ENCODE results near the gene TGFB3.
A peak's percentile ranks its signal among the peaks of the same experiment; 100 is the strongest.
"Not testable (repeated sequence)": the region's sequence is repeated elsewhere in the genome, so short reads cannot be mapped to it uniquely, and the experiment has no call there.

Gene TGFB3

DNA sequence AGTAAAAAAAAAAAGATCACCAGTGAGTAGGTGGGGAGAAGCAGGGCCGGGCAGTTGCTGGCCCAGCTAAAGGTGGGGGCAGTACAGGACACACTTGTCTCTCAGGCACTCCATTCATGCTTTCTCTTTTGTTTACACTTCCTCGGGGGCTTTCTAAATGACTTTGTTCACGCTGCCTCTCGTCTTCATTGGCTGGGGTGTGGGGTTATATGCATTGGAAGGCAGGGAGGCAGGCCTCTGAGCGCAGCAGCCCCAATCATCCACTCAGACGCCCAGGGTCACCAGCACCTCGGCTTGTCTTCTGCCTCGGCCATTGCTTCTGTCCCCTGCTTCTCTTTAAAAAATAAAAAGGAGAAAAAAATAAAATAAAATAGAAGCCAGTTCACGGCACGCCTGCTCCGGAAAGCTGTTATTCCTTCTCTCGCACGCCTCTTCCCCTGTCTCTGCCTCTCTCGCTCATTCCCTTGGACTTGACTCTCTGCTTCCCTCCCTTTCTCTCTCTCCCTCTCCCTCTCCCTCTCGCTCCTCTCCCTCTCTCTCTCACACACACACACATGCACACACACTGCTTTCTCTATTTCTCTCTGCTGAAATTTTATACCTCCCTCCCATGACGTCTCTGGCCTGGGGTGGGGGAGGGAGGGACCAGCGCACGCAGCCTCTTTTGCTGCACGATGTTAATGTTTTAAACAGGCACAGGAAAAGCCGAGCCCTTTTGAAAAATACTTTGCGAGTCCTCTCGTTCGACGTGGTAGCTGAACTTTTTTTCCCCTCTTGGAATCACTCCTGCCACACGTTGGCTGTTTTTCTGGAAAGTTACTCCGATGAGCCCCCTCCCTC lies at the start of gene TGFB3:
Gene TGFB3 (minus strand): TSS at position 570 of the 840 bp plus-strand sequence. CDS start 1,102 bp downstream, outside the sequence.
- DNase-seq = peak; percentile 23 to 32

DNA sequence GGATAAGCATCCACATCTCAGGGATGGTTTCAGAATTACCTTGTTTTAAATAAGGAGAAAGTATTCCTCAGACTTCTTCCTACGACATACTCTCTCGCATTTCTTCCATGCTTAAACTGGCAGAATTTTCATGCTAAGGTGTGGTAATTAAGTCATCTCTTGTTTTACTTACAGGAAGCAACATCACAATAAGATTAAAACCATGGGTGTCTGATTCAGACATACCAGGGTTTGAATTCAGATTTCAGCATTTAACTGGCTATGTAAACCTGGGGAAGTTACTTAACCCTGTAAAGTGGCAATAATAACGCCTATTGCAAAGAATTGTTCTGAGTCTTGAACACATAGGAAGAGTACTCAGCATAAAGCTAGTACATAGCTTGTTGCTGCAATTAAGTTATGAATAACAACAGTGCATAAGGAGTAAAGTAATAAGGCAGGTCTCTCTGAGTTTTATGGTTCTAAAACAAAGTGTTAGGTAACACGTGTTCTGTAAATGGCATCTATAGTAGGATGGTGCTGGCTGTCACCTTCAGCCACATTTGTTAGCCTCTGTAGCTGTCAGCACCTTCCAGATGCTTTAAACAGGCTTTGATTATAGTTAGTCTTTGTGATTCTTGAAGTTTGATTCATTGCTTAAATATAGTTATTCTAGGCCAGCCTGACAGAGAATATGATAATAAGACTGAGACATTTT lies 42.6 kb upstream of the TGFB3 start:
- DNase-seq = no peak

GRCh38 chr14:76023757-76024156 lies 42.0 kb upstream of the TGFB3 start:
- no peak for DNase-seq

DNA sequence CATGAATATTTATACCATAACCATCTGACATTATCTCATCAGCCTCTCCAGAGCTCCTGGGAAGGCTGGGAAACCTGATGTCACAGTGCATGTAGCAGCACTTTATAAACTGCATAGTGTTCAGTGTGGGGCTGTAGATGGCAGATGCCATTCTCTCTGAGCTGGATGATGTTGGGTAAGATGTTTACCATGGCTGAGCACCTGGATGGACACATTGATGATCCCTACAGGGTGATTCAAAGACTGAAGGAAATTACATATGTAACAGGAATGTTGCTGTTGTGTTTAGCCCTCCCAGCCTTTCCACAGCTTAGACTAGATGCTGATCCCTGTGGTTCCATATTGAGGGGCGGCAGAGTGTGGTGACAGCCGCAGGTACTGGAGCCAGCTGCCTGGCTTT lies 41.2 kb upstream of the TGFB3 start:
- DNase-seq = no peak

DNA sequence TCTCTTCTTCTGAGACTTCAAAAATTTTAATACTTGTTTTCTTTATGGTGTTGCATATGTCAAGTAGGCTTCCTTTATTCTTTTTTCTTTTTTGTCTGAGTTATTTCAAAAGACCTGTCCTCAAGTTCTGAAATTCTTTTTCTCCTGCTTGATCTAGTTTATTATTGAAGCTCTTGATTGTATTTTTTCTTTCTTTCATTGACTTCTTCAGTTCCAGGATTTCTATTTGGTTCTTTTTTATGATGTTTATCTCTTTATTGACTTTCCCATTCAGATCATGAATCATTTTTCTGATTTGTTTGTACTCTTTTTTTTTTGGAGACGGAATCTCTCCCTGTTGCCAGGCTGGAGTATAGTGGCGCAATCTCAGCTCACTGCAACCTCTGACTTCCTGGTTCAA lies 37.9 kb upstream of the TGFB3 start:
- DNase-seq = no peak

GRCh38 chr14:76015668-76016067 lies 33.9 kb upstream of the TGFB3 start:
- DNase-seq = no peak

GRCh38 chr14:76015191-76015590 lies 33.4 kb upstream of the TGFB3 start:
- no peak for DNase-seq

DNA sequence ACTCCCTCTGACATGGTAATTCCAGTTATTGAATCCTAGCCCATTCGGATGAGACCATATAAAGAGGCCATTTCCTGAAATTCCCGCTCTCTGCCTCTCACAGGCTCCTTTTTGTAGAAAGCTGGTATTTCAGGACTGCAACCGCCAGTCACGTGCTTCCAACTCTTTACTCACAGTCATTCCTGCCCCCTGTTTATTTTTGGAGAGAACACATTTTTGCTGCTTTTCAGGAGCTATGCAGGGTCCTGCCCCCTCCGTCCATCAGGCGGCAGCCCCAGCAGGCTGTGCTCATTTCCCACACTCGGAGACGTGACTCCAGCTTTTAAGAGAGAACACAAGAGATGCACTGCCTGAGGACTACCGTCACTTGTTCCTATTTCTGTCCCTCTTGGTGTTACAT lies 30.6 kb upstream of the TGFB3 start:
- DNase-seq = no peak

- no peak for DNase-seq
These were observed 30.1 kb upstream of the TGFB3 start for GRCh38 chr14:76011930-76012329.

- DNase-seq = not testable (repeated sequence)
These were observed 27.8 kb upstream of the TGFB3 start for GRCh38 chr14:76009627-76010026.

DNA sequence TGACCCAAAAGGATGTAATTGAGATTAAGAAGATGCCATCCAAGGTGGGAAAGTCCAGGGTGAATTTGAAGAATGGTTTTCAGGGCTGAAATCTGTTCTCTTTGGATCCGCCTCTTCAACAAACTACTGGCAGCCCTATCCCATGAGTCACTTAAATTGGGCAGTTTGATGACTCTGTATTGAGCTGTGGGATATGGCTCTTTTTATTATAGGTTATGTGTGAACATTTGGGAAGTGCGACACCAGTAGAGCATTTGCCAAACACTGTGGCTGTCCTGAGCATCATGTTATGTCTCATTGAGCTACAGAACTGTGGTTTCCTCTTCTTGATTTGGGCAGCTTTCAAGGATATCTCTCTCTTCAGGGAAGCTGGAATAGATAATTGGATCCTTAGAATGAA lies 26.1 kb upstream of the TGFB3 start:
- DNase-seq = no peak

DNA sequence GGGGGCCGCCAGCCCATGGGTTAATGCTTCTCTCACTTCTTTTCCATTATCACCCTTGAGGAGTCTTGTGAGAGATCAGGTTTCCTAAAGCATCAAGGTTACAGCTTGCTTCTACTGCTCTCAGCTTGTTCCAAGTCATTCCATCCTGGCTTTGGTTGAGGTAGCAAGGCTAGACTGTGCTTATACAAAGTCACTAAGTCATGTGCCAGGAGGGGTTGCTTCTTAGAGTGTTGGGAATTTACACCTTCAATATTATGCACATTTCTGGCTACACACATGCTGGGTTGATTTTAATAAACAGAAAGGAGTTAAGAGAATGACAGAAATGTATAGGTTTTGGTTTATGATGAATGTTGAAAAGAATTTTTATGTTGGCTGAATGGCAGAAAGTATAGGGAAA lies 25.6 kb upstream of the TGFB3 start:
- DNase-seq = no peak

DNA sequence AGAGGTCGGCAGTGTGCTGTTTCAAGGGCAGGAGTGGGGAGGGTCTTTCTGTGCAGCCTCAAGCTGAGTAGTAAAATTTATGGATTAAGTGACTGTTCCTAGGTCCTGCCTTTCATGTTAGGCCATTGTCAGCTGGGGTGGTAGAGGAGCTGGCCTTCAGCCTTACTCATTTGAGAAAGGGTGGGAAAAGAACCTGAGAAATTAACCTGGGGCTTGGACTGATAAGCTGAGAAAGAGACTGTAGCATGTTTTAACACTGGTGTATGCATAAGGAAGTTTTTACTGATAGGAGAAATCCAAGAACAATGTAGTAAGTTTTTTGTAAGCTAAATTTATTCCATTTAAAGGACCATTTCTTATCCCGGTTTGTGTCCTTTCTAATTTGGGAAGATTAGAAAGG lies 24.5 kb upstream of the TGFB3 start:
- no peak for DNase-seq

DNA sequence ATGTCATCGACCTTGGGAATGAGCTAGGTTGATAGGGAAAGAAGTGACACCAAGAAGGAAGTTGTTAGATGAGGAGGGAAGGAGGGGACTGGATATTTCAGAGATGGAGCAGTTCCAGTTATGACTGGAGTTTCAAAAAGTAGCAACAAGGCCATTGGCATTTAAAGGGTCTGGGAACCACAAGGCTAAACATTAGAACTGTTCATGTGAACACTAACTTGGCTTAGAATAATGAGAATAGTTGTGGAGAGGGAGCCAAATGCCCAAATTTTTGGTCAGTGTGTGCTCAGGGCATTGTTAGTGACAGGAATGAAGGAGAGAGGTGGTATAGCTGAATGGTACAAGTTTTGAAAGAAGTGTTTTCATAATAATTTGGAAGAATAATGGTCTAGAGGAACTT lies 20.6 kb upstream of the TGFB3 start:
- no peak for DNase-seq

DNA sequence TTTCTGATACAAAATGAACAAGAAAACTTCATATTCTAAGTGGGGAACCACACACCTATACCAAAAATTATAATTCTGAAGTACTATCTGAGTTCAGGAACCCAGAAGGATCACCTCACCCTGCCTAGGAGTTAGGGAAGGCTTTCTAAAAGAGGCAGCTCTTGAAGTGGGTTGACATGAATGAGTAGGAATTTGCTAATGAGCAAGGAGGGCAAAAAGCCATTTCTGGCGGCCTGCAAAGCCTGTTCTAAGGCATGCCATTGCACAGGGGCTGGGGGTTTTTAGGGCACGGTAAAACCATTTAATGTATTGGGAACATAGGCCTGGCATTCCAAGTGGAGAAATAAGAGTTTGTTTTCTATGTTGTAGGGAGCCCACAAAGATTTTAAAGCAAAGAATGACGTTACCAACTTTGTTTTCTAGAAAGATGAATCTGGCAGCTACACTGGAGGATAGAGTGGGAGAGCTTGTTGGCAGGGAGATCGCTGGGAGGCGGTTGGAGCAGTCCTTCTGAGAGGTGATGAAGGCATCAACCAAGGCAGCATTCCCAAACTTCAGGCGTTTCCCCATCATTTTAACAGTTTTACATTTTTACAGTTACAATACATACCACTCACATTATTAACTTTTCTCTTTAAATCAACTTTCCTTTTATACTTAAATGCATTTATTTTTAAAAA lies 17.9 kb upstream of the TGFB3 start:
- DNase-seq = no peak

DNA sequence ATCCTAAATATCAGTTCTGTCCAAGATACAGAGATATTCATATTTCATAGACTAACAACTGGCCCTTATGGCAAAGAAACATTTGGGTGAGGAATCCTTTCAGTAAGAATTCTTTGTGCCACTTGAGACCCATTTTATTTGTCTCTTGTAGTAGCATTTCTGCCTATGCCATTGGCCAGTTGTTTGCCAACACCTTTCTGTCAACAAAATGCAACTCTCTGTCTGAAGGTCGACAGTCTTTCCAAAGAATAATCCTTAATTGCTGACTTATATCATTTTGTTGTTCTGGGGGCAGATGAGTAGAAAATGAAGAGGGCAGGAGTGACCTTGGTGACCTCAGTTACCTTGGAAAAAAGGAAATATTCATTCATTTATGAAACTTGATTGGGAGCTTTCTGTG lies 14.7 kb upstream of the TGFB3 start:
- no peak for DNase-seq

DNA sequence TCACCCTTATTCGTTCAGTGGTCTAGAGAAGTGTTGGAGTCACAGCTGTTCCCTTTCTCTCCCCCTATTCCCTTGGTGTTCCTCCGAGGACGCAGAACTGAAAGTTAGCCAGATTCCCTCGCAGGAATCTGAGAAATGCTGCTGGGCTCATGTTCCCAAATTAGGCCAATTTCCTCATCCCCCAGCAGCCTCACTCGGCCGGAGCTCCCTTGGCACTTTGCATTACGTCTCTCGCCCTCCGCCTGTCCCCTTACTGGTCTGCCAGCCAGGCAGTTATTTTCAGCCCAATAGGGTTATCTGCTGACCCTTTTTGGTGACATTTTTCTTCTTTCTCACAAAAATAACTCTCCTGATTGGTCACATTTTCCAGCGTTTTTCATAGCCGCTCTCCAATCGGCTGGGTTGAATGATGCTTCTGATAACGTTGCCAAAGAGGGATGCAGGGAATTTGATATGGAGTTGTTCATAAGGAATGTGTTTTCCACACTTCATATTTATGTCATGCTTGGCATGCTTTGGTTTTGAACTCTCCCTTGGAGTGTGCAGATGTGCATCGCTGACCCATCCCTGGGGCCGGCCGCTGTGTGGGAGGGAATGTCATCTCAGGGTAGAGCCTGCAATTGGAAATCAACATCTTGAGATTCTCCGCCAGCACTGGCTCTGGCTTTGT lies 13.7 kb upstream of the TGFB3 start:
- DNase-seq = no peak

- DNase-seq = no peak
These were observed 11.8 kb upstream of the TGFB3 start for GRCh38 chr14:75993567-75994041.

DNA sequence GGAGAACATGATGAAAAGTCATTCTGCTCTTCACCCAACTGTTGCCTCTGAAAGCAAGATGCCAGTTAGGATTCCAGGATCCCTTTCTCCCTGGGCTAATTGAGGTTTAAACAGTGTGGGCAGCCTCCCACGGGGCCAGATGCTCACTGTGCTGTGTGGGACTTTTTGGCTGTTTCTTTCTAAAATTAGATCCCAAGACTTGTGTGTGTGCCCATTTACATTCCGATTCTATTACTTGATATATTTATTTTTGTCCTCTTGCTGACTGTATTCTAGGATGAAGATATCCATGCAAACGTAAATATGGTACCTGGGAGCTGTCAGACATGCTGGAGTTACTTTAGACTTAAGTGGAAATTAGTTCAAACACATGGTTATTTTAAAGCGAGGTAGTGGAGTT lies 10.0 kb upstream of the TGFB3 start:
- DNase-seq = no peak

GRCh38 chr14:75990297-75990696 lies 8.5 kb upstream of the TGFB3 start:
- no peak for DNase-seq

DNA sequence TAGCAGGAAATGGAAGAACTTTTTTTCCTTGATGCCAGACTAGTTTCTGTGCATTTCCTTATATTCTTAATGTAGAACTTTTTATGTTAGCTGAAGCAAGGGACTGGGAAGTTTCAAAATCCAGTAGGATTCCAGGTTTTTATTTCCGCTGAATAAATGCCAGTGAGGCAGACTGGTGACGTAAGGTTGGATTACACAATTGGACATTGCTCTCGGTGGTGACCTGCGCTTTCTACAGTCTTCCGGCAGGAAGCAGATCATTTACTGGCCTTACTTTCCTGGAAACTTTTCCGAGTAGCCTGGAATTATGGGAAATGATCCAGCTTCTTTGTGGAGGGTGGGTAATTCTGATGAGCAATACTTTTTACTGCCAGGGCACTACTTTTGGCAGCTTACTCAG lies 7.3 kb upstream of the TGFB3 start:
- no peak for DNase-seq

GRCh38 chr14:75987201-75987970 lies 5.6 kb upstream of the TGFB3 start:
- no peak for DNase-seq

DNA sequence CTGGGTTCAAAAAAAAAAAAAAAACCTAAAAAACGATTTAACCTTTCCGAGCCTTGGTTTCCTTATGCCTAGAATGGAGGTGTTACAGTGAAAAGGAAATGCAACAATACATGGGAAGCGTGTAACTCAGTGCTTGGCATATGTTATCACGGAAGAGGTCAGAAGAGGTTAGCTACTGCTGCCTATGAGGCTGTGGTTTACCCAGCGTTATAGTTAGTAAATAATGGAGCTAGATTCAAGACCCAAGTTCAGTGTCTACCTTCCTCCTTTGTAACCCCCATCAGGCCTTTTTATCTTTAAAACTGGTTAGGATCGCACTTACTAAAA lies 4.6 kb upstream of the TGFB3 start:
- no peak for DNase-seq

All from stimulated activated CD4-positive, alpha-beta T cell treated with anti-CD3 and anti-CD28 coated beads, Interleukin-2, amount 100 ng/mL, for 48 hours (primary cell).